Head of caudate nucleus (tissue), 42 donors: Measurements from ENCODE around the gene HOXA5.

Experiments
- DNase-seq, 42 donors: peaks; one replicate each; pipeline versions ENCODE4 v3.0.0 to v3.0.0-alpha.2; 2020 to 2021; ENCODE audit warnings: mixed read lengths in 7 of 42
- intact Hi-C: fragments of 100-400 bp; cut with DNase I; formaldehyde crosslinking; loops from one replicate; pipeline ENCODE4 v1.15.0; 2022

The HOXA5 gene

DNA sequence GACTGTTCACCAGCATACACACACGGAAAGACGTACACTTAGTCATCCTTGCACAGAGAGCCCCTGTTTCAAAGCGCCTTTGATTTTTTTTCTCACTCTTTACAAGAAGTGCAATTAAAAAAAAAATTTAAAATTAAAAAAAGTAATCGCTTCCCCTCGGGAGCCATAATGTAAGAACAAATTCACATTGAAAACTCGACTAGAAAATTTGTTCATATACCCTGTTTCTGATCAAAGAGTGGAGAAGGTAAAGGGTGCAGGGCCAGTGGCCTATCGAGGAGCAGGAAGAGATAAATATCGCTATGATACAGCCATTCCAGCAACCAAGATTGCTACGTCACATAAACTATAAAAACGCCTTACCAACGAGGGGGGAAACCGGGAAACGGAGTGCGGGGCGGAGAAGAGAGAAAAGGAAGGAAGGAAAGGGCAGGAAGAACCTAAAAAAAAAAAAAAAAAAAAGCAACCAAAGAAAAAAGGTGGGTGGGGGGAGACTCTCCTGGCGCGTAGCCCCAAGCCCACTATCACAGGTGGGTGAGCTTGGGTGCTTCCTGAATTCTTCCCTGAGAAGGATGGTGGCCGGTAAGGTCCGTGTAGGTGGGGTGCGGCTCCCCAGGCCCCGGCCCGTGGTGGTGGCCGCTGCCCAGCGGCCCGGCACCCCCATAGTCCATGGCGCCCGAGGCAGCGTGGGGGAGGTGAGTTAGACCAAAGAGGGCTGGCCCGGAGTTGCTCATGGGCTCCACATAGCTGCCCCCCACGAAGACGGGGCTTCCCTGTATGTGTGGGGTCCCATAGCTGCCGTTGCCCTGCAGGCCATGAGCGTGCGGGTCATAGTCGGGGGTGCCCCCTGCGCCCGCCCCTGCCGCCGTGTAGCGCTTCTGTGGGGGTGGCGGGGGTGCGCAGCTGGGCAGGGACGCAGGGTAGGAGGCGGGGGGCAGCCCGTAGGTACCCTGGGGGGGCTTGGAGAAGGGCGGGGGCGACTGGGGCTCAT, 35.8 kb downstream of the HOXA5 start:
- no peak for DNase-seq
- intact Hi-C loops = no loop called here

DNA sequence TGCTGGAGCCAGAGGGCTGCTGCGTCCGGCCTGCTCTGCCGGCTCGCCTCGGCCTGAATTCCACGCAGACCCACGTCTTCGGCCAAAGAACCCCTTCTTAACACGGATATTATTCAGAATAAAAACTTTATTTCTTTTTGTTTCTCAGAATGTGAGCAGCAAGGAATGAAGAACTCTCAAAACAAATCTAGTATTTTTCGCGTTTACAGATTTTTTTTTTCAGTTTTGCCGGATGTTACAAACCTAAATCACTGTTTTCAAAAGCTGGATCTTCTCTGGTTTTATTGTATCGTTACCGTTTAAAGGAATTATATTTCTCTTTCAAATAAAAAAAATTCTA, 36.6 kb downstream of the HOXA5 start:
- no peak for DNase-seq
- intact Hi-C loops = no loop called here

DNA sequence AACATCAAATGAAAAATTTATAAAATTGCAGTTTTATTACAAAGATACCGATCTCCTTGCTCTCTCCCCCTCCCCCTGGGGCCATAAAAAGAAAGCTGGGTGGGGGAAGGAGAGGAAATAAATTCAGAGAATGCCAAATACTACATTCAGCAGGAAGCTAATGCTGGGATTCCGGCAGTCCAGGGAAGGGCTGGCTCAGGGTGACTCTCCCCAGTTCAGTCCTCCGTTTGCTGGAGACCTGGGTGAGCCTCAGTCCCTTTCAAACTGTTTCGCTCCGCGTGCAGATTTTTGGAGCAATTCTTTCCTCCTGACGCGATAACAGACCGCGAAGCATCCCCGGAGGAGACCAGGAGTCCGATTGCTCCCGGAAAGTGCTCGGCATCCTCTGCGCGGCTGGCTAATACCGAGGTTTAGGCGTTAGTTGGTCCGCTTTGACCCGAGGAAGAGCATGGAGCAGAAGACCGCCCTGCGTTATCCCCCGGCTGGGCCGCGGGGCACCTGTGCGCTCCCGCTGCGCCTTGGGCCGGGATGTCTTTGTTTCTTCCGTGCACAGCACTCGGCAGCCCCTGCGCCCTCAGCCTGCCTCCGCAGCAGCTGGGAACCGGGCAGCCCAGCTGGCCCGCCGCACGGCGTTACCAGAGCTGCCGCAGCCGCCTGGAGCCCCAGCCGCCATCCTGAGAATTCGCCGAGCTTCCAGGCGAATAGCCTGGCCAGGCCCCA, 37.1 kb downstream of the HOXA5 start:
- intact Hi-C loops = no loop called here
- no peak for DNase-seq

DNA sequence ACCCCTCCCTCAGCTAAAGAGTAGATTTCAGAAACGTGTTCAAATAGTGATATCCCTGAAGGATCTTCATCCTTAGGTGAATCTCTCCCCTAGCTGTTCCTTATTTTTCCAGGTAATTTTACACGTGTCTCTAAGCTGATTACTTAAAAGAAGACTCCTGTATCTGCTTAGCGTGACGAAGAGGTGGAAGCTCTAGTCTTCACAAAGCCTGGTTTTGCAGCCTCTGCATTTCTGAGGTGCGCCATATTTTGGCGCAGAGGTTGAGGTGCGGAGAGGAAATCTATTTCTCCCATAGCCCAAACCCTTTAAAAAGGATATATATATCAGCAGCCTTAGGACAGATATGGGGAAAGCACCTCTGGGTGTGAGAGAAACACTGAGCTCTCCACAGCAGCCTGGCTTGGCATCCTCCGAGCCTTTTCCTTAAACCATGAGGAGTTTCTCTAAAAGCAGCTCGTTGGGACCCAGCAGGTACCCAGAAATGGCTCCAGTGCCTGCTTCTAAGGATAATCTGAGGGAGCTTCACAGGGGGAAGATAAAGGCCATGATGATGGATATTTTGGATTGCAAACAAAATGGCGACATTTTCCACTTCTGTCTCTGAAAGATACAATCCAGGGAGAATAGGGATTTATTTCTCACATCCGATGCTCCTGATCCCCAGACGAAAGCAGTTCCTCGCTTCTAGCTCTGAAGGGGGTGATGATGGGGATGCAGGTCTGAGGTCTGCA, 38.0 kb downstream of the HOXA5 start:
- intact Hi-C loops = no loop called here

DNA sequence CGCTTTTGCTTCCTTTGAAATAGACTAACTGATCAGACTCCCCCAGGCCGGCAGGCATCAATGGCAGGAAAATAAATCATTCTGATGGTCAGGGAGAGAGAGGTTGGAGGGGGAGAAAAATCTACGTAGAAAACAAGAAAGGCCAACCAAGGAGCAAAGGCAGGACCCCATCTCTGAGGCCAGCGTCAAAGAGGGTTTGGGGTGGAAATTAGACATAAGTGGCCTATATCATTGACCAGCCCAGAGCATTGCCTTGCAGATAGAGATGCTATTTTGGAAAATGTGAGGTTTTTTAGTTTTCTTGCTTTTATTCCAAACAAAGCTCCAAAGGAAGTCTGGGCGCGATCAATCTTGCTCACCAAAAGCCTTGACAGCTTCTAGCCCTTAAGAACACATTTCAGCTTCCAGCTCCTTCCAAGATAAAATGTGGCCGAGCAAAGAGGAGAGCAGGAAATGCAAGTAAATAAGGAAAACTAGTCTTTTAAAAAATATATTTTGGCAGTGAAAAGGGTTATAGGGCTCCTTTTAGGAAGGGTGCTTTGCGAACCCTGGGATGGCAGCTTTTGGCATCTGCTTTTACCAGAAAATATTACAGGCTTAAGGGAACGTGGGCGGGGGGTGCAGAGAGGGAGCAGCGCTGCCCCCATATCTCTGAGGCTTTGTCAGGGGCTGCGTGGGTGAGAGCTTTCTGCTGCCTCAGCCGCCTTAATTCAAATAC, 39.0 kb downstream of the HOXA5 start:
- intact Hi-C loops = no loop called here

More for the DNA sequence above, 38.0 kb downstream of the HOXA5 start:
- no peak for DNase-seq

DNA sequence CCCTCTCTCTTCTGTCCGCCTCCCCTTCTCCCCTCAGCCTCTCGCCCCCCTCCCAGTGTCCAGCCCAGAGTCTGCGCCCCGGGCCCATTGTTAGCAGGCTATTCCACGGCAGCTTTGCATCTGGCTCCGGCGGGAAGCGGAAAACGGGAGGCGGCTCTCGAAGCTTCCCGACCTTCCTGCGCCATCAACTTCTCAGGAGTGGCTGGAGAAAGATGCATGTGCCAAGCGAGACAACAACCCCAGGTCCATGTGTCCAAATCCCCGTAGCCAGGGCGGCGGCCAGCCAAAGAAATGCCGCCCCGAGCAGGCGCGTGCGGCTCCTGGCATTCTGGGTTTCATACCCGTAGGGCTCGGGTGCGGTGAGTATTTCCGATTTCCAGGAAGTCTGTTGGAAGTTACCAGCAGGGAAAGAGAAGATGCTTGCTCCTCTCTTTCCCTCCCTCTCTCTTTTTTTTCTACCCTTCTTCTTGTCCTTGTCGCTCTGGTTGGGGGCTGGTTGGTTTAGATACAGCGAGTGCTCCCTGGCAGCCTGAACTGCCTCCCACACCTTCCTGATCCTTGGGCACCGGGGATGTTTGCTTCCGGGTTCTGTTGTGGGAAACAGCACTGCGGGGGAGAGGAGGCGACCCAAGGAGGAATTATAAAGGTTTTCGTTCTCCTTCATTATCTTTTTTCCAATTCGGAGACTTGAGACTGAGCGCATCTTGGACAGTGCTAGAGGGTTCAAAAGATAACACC, 39.8 kb downstream of the HOXA5 start:
- intact Hi-C loops = no loop called here
- no peak for DNase-seq

More for the DNA sequence above, 39.0 kb downstream of the HOXA5 start:
- no peak for DNase-seq

DNA sequence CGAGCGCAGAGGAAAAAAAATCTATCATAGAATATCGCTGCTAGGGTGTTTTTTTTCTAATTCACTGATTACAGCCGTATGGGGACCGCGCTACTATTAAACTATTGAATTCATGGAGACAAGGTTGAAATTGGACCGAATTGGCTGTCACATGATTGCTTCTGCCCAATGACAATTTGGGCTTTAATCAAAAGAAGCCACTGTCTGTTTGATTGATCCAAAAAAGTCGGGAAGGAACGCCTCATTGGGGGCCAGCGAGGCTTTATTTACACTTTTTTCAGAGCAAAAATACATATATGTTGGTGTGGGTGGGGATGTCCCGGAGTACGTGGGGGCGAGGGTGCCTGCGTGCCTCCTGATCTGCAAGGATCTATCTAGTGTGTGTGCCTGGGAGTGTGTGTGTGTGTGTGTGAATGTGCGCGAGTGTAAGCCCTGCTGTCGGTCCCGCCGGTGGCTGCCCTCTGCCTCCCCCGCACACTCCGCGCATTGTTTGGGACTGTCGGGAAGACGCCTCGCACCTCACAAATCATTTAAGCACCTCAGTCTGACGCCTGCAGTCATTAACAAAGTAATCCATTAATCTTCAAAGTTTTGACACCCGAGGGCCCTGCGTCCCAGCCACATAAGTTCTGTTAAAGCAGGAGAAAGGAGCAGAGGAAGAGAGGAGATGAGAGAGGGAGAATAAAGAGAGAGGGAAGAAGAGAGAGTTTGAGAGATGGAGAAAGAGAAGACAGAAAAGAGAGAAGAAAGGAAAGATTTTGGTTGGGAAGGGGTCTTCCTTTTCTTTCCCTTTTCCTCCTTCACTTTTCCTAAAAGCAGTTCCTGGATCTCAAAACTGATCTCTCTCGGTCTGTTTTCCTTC, 40.7 kb downstream of the HOXA5 start, which contains the start of gene HOXA2:
TSS of gene HOXA2 (minus strand) at position 103 of the 862 bp plus-strand sequence. CDS start 183 bp downstream, outside the sequence.
- intact Hi-C loops = no loop called here
- no peak for DNase-seq

DNA sequence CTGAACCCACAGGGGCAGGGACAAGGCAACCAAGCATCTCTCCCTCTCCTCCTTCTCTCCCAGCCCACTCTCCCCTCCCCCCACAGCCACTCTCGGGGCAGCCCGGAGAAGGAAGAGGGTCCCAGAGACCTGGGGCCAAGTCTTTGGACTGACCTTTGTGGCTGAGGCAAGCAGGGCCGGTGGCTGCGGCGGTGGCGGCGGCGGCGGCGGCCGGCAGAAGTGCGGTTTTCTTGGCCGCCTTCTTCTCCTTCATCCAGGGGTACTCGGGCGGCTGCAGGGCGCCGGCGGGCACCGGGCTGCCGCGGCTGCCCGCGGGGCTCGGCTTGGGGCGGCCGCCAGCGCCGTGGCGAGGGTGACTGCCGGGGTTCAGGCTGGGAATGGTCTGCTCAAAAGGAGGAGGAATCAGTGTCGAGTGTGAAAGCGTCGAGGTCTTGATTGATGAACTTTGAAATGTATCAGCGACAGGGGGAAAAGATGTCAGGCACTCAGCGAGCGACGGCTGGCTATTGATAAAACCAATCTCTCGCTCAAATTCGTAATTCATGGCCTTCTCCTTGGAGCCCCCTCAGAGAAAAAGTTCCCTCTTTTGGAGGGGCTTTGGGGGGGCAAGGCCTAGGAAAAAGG, 41.4 kb downstream of the HOXA5 start:
- intact Hi-C loops = no loop called here
- DNase-seq = no peak

DNA sequence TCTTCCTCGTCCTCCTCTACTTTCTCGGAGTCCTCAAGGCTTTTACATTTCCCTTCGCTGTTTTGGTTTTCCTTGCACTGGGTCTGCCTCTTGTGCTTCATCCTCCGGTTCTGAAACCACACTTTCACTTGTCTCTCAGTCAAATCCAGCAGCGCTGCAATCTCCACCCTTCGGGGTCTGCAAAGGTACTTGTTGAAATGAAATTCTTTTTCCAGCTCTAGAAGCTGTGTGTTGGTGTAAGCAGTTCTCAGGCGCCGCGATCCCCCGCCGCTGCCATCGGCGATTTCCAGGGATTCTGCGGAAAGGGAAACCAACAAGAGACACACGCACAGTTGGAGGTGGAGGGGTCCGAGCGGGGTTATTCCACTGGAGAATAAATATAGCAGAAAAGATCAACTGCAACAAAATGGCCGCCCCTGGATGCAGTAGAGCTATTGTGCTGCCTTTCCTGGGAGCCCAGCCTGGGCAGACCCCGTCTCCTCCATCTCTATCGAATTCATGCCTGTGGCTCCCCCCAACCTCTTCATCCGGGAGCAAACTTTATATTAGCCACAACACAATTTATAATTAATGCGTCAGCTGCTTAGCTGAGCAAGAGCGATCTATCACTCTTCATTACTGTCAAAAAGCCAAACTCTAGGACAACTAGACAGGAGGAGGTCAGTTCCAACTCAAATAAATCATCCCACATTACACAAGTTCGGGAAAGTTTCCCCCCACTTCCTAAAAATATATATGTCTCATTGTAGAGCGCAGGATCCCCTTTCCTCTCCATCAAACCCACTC, 42.1 kb downstream of the HOXA5 start:
- no peak for DNase-seq
- intact Hi-C loops = no loop called here

DNA sequence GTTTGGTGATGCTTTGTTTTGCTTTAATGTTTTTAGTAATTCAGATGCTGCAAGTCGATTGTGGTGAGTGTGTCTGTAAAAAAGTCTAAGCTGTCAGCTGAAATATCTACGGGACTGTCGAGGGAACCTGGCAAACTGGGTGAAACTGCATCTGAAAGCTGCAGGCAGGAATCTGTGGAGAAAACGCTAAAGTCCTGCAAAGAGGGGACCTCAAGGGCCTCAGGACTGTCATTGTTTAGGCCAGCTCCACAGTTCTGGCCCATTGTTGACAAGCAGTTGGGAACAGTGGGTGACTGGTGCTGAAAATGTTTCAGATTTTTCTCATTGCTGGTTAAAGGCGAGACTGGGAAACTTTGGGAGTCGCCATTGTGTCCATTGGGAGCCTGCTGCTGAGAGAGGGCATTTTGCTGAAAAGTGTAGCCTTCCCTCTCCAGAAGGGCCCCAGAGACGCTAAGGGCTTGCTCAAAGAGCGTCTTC, 42.7 kb downstream of the HOXA5 start:
- intact Hi-C loops = no loop called here
- DNase-seq = no peak

DNA sequence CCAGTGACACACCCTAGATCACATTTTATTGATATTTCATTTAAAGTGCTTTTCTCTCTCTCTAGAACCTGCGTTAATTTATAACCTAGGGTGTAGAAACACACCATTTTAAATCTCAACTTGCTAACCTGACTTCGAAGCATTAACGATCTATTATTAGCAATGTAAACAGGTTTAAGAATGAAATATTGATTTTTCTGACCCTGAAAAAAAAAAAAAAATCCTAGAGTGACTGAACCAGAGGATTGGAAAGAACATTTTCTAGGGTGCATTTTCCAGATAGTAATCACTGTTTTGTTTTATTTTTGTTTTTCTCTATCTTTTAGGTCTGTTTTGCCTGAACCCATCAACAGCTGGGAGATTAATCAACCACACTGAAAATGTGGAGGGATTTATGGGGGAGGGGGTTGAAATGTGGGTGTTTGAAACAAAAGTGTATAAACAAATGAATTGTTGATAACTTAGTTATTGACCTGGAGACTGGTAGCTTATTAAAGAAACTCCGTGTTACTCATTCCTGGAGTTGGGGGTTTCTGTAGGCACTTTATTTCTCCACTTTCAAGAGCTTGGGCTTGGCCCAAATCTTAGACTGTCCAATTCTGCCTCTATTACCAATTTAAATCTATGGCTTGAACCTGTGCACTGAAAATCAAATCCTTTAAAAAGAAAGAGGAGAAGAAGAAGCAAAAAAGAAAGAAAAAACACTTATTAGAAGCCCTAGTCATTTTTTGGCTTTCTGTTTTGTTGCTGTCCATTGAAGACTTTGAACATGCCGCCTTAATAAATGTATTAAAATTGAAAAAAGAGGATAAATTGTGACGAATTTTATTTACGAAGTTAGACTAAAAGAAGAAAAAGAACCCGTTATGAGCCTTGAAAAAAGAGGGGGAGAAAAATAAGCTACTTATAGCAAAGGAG, 43.8 kb downstream of the HOXA5 start:
- intact Hi-C loops = no loop called here
- DNase-seq = no peak

DNA sequence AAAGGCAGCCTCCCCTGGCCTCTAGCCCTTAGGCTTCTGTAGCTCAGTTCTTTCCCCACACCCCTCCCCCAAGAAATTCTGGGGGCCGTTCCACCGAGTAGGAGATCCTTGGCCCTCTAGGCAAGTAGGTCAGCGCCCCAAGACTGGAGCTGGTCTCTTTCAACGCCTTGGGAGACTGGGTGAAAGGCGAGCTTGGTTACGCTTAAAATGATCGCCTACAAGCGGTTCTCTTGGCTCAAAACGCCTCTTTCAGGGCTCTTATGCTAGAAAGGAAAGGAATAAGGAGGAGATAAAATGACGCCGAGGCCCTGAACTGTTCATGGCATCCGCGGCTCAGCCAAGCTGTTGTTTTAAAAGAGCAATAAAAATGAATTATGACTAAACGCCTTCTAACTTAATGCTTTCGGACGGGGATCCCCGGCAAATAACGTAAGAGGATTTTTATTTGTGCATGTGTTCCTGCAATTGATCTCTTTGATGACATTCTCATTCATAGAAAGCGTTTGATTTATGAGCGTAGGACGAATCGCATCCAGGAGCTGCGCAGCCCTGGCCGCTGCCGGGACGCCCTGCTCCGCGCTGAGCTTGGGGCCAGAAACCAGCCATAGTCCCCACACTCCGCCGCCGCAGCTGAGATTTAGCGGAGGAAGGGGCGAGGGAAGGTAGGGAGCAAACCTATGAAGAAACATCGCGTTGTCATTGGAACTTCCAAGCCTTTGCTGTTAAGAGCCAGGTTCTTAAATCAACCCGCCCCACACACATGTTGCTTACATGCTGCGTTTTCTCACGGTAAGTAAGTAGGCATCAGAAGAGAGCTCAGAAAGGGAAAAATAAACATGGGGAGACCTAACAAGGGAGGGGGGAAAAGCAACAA, 44.7 kb downstream of the HOXA5 start:
- intact Hi-C loops = no loop called here
- DNase-seq = no peak

DNA sequence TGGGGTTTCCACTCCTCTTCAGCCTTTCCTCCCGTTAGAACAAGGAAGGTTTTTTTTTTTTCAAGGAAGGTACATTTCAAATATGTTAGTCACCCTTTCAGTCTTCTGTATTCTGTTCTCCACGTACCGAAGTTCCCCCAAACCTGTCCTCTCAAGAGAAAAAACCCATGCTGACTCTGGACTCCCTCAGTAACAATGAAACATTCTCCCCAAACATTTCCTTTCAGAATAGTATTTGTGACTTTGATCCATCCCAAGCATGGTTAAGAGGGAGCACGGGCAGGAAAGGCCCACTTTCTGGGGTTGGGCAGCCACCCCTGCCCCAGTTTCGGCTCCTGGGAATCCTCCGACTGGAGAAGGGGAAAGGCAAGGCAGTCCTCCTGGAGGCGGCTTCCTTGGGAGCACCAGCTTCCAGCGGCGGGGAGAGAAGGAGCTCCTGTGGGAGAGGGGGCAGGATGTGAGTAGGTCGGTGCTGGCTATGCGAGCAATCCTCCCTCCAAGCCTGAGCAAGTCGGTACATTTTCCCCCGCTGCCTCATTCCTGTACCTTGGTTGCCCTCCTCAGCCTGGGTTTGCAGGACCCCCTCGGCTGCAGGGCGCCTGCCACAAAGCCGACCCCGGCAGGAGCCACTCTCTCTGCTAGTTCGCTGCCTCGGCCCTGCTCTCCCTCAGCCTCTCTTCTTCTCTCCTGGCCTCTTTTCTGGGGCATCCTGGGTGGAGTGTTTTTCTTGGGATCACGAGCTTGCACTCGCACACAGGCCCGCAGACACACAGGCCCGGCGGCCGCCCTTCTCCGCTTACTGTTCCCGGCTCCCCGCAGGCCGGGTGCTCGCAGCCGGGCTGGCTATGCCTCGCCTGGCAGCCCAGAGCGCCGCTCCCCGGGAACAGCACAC, 45.5 kb downstream of the HOXA5 start:
- intact Hi-C loops = no loop called here
- DNase-seq = no peak
